Hippocampal formation (tissue), 2 donors: ENCODE measurements around the gene IL5.
A peak's percentile ranks its signal among the peaks of the same experiment; 100 is the strongest.
"Not testable (repeated sequence)": the region's sequence is repeated elsewhere in the genome, so short reads cannot be mapped to it uniquely, and the experiment has no call there.

ENCODE experiments used
- DNase-seq, 2 donors: peaks; one replicate each; lab custom pipeline; 2025; lab: John Stamatoyannopoulos, UW

The IL5 gene

DNA sequence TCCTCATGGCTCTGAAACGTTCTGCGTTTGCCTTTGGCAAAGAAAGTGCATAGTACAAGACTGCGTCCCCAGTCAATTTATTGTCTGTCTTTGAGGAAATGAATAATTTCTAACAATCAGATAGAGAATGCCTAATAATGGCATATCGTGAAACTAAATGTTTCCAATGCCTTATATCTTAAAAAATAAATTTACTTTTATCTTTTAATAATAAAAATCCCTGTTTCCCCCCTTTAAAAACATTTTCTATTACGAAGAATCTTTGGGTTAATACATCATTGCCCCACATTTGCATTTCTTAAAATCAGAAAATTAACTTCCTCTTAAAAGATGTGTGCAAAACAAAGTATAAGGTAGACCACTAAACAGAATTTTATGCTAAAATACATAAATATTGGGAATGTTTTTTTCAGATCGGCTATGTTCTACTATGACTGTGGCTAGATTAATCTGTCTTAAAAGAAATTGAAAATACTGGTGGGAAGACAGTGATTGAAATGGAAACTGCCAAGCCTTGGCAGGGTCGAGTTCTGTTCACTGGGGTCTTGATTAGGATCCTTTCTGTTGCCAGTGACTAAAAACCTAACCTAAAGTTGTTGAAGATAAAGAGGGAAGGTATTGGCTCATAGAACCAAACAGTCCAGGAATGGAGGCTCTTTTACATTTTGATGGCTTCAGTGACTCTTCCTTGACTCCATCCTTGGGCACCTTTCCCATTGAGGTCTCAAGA, at the start of gene IL5:
Gene IL5, minus strand, starts transcription at position 51 of the 730 bp plus-strand sequence. Its CDS starts 44 bp downstream, at position 7.
- DNase-seq = no peak

DNA sequence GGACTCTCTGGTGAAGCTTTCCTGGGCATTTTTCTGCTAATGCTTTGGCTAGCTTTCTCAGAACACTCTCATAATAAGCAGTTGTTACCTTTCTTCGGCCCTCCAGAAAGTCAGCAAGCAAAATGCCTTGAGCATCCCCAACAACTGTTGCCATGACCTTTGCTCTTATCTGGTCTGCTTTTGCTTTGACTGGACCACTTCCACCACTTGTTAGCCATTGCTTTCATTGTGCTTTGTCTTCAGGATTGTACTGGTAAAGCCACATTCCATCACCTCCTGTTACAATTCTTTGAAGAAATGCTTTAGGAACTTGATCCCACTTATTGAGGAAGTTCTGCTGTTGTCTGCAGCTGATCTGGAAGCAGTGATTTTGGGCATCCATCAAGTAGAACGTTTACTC, 49.2 kb upstream of the IL5 start:
- DNase-seq = no peak

DNA sequence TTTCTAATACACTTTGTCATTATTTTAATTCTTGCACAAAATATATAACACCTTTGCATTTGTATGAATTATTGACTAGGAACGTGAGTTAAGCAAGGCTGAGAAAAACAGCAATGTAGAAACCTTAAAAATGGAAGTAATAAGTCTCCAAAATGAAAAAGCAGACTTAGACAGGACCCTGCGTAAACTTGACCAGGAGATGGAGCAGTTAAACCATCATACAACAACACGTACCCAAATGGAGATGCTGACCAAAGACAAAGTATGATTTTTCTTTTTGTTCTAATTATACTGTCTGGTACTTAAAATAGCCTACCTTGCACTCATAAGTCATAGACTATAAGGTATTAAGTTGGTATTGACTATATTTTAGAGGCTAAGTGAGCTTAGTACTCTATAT, 47.8 kb upstream of the IL5 start:
- DNase-seq = no peak

DNA sequence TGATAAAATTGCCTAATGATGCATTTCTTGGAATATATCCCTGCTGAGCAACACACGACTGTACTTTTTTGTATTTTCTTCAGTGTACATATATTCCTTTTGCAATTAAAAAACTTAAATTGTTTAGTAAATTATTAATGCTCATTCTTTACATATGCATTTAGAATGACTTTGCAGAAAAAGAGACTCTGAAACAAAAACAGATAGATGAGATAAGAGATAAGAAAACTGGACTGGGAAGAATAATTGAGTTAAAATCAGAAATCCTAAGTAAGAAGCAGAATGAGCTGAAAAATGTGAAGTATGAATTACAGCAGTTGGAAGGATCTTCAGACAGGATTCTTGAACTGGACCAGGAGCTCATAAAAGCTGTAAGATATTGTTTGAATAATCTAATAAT, 46.1 kb upstream of the IL5 start:
- DNase-seq = no peak

DNA sequence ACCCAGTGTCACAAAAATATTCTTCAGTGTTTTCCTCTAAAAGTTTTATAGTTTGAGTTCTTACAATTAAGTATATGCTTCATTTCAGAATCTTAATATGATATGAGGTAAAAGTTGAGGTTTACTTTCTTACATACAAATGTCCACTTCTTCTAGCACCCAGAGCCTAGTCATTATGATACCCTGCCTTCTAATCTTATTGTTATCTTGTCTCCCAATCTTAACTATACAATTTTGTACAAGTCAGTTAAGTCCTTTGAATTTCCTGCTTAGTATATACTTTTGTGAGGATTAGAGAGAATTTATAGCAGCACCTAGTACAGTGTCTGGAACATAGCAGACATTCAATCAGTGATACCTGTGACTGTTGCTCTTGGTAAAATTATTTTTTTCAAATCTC, 42.7 kb upstream of the IL5 start:
- DNase-seq = no peak

DNA sequence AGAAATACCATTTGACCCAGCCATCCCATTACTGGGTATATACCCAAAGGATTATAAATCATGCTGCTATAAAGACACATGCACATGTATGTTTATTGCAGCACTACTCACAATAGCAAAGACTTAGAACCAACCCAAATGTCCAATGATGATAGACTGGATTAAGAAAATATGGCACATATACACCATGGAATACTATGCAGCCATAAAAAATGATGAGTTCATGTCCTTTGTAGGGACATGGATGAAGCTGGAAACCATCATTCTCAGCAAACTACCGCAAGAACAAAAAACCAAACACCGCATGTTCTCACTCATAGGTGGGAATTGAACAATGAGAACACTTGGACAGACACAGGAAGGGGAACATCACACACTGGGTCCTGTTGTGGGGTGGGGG, 41.2 kb upstream of the IL5 start:
- DNase-seq = not testable (repeated sequence)

DNA sequence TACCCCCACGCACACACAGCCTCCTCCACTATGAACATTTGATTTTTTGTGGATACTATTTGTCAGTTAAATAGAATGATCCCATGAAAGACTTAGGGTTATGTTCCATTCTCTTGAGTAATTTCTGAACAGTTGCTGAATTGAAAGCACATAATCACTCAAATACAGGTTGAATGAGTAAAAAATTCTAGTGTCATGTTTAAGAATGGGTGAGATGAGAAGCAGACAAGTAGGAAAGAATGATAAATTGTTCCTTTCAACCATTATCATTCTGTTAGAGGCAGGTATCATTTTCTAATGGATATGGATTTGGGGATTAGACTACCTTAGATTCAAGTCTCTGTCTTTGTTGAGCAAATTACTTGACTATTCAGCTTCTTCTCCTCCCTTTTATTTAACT, 32.8 kb upstream of the IL5 start:
- DNase-seq = no peak

DNA sequence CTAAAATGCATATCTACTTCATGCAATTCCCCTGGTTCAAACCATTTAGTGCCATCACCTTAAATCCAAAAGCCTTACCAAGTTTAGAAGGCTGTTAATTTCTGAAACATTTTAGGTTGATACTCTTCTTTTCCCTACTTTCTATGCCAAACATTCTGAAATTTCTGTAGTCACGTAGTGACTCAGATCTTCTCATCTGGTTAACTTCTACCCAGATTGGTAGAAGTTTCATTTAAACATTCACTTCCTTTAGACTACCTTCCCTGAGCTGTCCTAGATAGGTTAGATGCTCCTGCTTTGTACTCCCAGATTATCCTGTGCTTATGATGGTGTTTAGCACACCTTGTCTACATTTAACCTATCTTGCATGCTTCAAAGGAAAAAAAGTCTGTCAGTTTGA, 23.3 kb upstream of the IL5 start:
- no peak for DNase-seq

DNA sequence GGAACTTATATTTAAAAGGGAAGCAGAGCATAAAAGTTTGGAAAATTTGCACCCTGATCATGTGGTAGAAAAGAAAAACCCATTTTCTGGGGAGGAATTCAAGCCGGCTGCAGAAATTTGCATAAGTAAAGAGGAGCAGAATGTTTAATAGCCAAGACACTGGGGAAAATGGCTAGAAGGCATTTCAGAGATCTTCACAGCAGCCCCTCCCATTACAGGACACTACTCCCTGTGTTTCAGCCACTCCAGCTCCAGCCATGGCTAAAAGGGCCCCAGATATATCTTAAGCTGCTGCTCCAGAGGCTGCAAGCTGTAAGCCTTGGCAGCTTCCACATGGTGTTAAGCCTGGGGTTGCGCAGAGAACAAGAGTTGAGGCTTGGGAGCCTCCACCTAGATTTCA, 21.2 kb upstream of the IL5 start:
- not testable (repeated sequence) for DNase-seq

DNA sequence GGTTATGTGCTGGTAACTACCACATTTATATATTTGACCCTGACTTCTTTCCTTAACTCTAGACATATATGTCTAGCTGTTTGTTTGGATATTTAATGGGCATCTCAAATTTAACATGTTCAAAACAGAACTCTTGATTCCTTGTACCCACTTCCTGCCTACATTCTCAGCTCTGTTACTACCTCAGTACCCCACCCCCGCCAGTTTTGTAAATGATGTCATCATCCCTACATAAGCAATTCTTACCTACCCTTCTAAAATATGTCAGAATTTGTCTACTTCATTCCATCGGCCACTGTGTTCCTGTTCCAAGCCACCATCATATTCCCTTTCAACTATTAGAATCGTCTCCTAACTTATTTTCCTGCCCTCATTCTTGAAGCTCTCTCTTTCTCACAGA, 18.3 kb upstream of the IL5 start:
- no peak for DNase-seq

DNA sequence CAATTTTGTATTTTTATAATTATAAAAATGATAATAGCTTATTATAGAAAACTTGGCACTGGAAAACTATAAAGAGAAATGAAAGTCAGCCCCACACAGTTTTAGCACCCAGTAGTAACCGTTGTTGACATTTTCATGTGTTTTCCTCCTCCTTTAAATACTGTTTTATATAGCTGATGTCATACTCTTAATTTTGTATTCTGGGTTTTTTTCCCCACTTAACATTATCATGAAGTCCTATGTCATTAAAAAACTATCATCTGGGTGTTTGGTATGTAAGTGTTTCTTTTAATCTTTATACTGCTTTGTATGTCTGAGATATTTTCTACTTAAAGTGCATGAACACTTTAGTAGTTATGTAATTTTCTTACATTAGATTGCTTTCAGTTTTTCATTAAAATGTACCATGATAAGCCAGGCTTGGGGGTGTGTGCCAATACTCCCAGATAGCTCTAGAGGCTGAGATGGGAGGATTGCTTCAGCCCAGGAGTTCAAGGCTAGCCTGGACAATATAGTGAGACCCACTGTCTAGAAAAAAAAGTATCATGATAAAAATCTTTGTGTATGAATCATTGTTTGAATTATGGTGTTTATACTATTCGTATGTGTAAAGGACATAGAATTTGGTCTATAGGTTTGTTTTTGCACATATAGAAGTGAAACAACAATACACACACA, 16.2 kb upstream of the IL5 start:
- no peak for DNase-seq

DNA sequence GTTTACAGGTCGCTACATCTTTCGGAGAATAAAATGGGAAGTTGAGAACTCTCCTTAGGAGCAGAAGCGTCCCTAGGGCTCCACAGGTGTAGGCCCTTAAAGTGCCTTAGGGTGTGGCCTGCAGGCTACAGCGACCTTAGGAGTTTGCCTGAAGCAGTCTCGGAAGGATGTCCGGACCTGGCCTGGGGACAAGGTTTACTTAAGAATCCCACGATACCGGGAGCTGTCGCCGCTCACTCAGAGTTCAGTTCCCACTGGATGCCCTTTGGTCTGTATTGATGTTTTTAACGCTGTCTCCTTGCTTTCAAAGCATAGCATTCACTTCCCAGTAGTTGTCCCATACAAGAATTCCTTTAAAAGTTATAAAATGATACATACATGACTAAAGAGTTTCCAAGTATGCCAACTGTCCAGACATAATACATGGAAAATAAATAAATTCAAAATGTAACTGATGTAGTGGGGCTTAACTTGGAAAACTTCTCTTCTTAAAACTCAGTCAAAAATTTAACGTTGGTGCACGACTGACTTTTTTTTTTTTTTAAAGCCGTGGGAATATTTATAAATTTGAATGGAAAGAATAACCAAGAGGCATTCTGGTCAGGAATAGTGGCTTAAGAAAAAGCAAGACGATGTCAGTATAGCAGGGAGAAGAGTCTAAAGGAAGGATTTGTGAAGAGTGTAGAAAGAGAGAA, 14.3 kb upstream of the IL5 start:
- DNase-seq = no peak

DNA sequence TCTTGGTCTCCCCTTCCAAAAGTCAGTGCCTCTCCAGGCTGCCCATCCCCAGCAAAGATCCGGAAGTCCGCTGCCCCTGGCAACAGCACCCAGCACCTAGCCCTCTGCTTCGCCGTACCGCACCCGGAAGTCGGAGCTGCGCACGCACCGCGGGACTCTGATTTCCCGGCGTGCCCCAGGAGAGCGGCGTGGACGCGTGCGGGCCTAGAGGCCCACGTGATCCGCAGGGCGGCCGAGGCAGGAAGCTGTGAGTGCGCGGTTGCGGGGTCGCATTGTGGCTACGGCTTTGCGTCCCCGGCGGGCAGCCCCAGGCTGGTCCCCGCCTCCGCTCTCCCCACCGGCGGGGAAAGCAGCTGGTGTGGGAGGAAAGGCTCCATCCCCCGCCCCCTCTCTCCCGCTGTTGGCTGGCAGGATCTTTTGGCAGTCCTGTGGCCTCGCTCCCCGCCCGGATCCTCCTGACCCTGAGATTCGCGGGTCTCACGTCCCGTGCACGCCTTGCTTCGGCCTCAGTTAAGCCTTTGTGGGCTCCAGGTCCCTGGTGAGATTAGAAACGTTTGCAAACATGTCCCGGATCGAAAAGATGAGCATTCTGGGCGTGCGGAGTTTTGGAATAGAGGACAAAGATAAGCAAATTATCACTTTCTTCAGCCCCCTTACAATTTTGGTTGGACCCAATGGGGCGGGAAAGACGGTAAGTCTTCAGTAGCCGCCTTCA, 13.6 kb upstream of the IL5 start, which contains the start of gene RAD50:
Gene RAD50, plus strand, starts transcription at position 215 of the 715 bp plus-strand sequence. Its CDS starts 348 bp downstream, at position 563.
- DNase-seq = peak; percentile 72 to 85

DNA sequence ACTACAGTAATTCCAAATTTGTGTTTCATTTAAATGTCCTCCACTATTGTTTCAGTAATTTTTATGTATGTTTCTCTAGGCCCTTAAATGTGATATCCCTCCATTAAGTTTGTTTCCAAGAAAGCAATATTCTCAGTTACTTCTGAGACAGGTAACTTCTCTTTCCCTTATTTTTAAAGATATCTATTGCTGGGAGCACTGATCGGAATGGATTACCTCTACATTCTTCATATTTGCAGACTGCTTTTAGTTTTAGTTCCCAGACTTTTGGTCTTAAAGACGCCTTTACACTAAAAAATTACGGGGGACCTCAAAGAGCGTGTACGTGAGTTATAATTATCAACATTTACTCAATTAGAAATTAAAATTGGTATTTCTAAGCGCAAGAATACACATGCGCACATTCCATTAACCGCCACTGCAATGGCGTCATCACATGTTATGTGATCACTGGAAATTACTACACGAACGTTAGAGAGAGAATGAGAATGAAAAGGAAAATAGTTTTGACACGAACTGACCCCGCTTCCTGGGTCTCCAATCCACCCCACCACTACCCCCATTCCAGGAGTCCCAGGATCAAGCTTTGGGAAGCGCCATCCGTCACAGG, 12.9 kb upstream of the IL5 start:
- peak in 1 of 2 donors; percentile 67 for DNase-seq

DNA sequence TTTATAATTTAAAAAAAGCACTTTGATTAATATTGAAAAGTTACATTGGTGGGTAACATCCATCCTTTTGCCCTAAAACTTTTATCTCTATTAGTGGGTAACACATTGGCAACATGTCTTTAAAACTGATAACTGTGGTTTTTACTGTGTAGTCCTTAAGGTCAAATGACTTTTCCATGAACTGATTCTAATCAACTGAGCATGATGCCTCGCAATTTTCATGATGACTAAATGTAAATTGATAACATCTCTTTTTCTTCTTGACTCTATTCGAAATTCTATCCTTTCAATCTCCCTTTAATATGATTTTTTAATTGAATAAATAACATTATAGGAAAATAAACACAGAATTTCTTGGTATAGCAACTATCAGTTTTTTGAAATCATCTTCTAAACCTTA, 6.3 kb upstream of the IL5 start:
- no peak for DNase-seq

DNA sequence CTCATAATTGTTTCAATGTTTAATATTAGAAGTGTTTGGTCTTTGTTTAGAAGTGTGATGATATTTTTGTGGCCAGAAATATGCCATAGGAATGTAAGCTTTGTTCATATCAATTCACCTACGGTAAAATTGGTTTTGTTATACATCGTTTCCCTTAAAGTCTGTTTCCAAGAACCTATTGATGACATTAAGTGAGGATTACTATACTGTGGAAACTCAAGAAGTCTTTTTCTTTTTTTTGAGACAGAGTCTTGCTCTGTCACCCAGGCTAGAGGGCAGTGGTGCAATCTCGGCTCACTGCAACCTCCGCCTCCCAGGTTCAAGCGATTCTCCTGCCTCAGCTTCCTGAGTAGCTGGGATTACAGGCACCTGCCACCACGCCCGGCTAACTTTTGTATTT, 5.5 kb upstream of the IL5 start:
- DNase-seq = not testable (repeated sequence)

DNA sequence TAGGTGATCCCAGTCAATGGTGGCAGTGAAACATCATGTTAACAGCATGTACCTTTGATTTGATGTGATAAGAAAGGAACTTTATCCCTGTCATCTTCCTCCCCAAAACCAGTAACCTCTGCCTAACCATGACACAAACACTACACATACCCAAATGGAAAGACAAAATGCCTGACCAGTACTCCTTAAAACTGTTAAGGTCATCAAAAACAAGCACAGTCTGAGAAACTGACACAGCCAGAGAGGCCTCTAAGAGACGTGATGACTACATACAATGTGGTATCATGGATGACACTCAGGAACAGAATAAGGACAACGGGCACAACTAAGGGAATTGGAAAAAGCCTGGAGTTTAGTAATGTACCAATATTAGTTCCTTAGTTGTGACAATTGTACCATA, 3.9 kb upstream of the IL5 start:
- no peak for DNase-seq

DNA sequence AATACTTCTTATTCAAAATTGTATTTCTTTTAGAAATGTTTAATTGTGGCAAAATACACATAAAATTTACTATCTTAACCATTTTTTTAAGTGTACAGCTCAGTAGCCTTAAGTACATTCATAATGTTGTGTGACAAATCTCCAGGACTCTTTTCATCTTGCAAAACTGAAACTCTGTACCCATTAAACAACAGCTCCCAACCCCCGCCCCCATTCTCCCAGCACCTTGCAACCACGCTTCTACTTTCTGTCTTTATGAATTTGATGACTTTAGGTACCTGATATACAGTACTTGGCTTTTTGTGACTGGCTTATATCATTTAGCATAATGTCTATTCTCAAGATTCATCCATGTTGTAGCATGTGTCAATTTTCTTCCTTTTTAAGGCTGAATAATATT, 2.8 kb upstream of the IL5 start:
- no peak for DNase-seq

DNA sequence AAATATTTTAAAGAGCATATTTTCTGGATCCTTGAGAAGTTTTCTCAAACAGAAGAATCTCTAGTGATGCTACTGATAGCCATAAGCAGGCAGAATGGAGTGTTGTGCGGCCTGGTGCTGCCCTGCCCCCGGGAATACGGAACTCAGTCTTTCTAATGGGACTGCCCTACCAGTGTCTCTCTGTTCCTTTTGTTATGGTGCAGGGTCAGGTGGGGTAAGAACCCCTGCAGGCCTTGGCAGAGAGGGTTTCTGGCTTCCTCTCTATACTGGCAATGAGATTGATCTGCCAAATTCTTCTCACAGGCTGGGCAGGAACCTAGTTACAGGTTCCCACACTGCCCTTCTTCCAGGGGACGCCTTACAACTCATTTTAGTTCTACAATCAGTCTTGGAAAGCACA, 2.6 kb downstream of the IL5 start:
- peak in 1 of 2 donors; percentile 27 for DNase-seq

DNA sequence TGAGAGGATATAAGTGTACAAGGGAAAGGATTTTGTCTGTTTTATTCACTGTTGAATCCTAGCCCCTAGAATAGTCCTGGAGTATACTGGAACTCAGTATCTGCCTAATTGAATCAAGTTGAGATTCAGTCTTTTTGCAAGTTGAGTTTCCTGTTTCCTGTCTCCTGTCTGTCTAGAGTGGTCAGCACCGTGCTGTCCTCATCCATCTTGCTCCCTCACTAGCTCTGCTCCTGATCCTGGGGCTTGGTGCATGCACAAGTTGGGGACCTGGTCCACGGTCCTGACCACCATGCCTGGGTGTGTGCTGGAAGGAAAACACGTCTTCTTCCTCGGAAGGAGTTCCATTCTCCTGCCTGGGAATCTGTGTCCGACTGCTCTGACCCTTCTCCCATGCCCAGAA, 3.2 kb downstream of the IL5 start:
- DNase-seq = no peak

DNA sequence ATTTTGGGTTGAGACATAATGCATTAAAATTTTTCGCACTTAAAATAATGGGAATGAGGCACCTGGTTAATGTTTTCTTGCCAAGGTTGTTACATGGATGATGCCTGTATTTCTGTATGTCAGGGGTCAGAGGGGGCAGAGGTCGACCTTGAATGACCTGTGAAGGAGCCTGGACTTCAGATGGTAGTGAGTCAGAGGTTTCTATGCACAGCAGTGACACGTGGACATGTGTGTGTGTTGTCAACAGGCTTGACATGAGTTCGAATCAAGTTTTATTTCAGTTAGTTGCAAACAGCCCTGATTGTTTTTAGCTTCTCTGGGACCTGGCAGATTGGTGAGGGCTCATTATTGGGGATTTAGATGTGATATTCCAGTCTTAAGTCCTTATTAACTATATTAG, 3.6 kb downstream of the IL5 start:
- no peak for DNase-seq

DNA sequence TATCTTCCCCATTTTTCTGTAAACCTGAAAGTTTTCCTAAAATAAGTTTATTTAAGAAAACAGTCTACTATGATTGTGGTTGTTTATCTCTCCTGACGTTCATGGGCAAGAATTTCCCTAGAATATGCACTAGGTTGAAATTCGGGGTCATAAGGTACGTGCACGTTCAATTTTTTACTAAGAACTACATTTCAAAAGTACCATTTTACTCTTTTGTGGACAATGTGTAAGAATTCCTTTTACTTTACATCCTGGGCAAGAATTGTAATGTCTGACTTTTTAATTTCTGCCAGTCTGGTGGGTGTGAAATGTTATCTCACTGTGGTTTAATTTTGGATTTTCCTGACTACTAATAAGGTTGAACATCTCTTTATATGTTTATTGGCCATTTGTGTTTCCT, 12.4 kb downstream of the IL5 start:
- no peak for DNase-seq
